Fibroblast of skin of left biceps (primary cell): Measurements from ENCODE around the gene ZNF124.

Experiments
- DNase-seq, 2 experiments: peaks; one replicate each; pipeline ENCODE4 v3.0.0-alpha.2; 2013; ENCODE audit warnings: low read depth in 2 of 2

Gene ZNF124

GRCh38 chr1:247113094-247113497 is 58.7 kb downstream of the ZNF124 start:
- DNase-seq: no peak

GRCh38 chr1:247112479-247112781 is 59.4 kb downstream of the ZNF124 start:
- no peak for DNase-seq

DNA sequence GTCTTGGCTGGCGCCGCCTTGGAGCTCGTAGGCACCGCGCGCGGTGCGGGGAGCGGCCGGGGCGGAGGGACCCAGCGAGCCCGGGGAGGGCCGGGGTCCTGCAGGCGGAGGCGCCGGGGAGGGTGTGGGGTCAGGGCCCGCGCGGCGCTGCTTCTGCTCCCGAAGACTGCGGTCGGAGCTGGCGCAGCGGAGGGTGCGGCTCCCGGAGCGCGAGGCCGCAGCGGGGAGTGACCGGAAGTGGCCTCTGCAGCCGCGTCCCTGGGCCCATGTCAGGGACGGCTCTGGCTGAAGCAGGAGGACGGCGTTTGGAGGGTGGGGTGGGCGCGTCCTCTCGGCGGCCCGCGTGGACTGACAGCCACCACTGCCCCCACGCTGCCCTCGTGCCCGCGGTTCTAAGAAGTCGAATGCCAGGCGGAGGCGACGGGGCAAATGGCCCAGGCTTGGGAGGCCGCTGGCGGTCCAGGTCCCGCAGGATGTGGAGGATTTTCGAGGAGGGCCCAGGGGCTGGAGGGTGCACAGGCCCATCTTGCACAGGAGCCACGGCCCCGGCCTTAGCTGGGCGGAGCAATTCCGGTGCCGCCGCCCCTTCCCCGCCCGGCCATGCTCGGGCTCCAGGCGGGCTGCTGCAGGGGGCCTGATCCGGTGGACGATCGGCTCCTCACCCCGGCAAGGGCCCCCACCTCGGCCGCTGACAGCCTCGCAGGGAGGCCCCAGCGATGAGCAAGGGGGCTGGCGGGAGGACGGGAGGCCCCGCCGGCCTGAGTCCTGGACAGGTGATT is 59.9 kb downstream of the ZNF124 start:
- DNase-seq: no peak

- no peak for DNase-seq
These were observed 60.5 kb downstream of the ZNF124 start for GRCh38 chr1:247111259-247111699.

DNA sequence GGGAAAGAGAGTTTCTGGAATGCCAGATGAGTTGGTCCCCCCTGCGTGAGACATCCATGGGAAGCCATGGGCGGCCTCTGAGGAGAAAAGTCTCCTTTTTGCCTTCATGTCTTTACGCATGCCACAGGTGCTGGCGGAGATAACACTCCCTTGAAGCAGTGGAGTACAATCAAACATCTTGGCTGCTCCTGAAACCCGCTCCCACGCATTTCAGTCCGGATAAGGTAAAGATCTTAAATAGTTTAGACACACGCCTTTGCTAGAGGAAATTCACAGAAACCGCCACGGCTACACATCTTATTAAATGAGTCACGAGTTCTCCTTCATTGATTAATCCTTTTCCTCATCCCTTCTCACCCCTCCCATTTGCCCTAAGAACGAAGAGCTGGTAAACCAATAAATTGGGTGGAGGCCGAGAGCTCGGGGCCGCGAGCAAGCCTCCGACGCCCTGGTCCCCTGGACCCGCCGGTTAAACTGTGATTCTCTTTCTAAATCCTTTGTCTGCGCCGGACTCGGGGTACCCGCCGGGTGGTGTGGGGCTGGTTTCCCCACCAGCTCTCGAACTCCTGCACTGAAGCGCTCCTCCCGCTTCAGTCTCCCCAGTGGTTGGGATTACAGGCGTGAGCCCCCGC is 61.1 kb downstream of the ZNF124 start:
- no peak for DNase-seq

- no peak for DNase-seq
These were observed 64.1 kb downstream of the ZNF124 start for GRCh38 chr1:247107694-247108093.

- DNase-seq: no peak
These were observed 65.9 kb downstream of the ZNF124 start for GRCh38 chr1:247105966-247106365.
